Measurements from ENCODE around the gene LEMD1. TPM values are rescaled to one million over a fixed set of nuclear protein-coding genes. Genes with fewer than 3 reads are reported as not detected.
A peak's percentile ranks its signal among the peaks of the same experiment; 100 is the strongest.

The LEMD1 gene, protein sequence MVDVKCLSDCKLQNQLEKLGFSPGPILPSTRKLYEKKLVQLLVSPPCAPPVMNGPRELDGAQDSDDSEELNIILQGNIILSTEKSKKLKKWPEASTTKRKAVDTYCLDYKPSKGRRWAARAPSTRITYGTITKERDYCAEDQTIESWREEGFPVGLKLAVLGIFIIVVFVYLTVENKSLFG
- not detected for polyA plus RNA-seq (2013)

DNA sequence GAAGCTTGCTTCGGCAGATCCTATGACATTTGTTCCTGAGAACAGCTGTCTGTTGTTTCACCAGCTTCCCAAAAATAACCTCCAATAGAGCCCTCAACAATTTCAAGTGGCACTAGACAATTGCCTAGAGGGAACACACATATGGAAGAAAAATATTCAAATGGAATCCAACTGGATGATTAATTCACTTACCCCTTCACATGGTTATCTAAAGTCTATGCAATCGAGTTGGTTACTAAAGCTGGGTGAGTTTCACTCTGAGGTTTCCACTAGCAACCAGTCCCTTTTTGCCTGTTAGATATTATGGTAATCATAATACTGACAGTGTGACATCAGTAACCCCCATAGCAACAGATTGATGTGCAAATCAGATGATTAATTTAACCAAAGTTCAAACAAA, at the start of gene LEMD1:
TSS of gene LEMD1 (minus strand) at position 259 of the 400 bp plus-strand sequence. CDS start 1,520 bp downstream, outside the sequence.
- no peak within 1 kb of the TSS for H3K27ac ChIP-seq (ENCODE audit: insufficient read depth in 1 of 2, low read depth in 1 of 2, low read length in 2 of 2, poor library complexity in 1 of 2, severe bottlenecking in 2 of 2)
- no peak within 1 kb of the TSS for H3K4me3 ChIP-seq (ENCODE audit: control insufficient read depth in 1 of 7, extremely low read depth in 1 of 7, insufficient read depth in 4 of 7, low read depth in 2 of 7, low read length in 6 of 7)
- no peaks in the 10 kb centered on the region for H3K36me3 ChIP-seq (ENCODE audit: control insufficient read depth in 4 of 4, insufficient read depth in 4 of 4, low read length in 3 of 4)
- H3K9me3 ChIP-seq (ENCODE audit: control extremely low read depth in 1 of 5, control insufficient read depth in 4 of 5, insufficient read depth in 2 of 5, low read depth in 1 of 5, low read length in 4 of 5) = no peaks in the 10 kb centered on the region
- POLR2A ChIA-PET = no interaction called here
- H3K27me3 ChIP-seq (replicated peaks in 2 of 5; ENCODE audit: control insufficient read depth in 4 of 5, insufficient read depth in 5 of 5, low read length in 4 of 5) = peaks cover 2 to 22% (median 8%) of the 10 kb centered on the region in 5 experiments
- 80% methylated on average over 1 of the region's 2 CpGs for WGBS (ENCODE audit: insufficient coverage)
- no peak for DNase-seq
- CTCF ChIA-PET = interaction anchor here (0.5 to 2.3 kb wide), 8 partner anchors 9 to 96 kb away, joined by 3 to 7 read pairs (median 4); no protein-coding TSS in a partner anchor
- H3K4me1 ChIP-seq (ENCODE audit: control extremely low read depth in 1 of 4, control insufficient read depth in 4 of 4, insufficient read depth in 4 of 4, low read length in 3 of 4) = peaks cover 0 to 1% (median 0%) of the 10 kb centered on the region in 4 experiments

DNA sequence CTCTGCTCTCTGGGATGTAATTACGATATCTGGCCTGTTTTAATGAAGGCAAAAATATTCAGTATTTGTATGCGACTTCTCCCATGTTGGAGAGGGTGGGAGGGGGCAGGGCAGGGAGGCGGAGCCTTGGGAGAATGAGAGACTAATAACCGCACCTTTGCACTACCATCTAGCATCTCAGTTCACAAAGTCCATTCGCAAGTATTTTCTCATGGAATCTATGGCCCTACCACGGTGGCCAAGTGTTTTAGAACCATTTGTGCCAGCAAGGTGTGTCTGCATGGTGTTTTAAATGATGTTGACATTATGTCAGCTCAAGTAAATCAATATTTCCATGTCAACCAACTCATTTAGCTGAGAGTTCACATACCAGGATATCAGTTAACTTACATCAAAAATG, 48.3 kb upstream of the LEMD1 start:
- Histone ChIP-seq H3K4me1 (ENCODE audit: control extremely low read depth in 1 of 4, control insufficient read depth in 4 of 4, insufficient read depth in 4 of 4, low read length in 3 of 4) (no peaks in the 10 kb centered on the region), H3K9me3 (ENCODE audit: control extremely low read depth in 1 of 5, control insufficient read depth in 4 of 5, insufficient read depth in 2 of 5, low read depth in 1 of 5, low read length in 4 of 5) (peaks cover 2 to 7% (median 7%) of the 10 kb centered on the region in 5 experiments), H3K27me3 (replicated peaks in 2 of 5; ENCODE audit: control insufficient read depth in 4 of 5, insufficient read depth in 5 of 5, low read length in 4 of 5) (peaks cover 4 to 54% (median 8%) of the 10 kb centered on the region in 5 experiments), H3K36me3 (ENCODE audit: control insufficient read depth in 4 of 4, insufficient read depth in 4 of 4, low read length in 3 of 4) (no peaks in the 10 kb centered on the region), H3K27ac (ENCODE audit: insufficient read depth in 1 of 2, low read depth in 1 of 2, low read length in 2 of 2, poor library complexity in 1 of 2, severe bottlenecking in 2 of 2) (no peak overlapping the region), H3K4me3 (ENCODE audit: control insufficient read depth in 1 of 7, extremely low read depth in 1 of 7, insufficient read depth in 4 of 7, low read depth in 2 of 7, low read length in 6 of 7) (no peak overlapping the region)
- 96% methylated on average over 5 of the region's 6 CpGs for WGBS (ENCODE audit: insufficient coverage)
- ChIA-PET POLR2A (no interaction called here), CTCF (interaction anchor here (0.7 kb wide), 1 partner anchor 80 kb away, joined by 3 read pairs; no protein-coding TSS in a partner anchor)
- DNase-seq = no peak

DNA sequence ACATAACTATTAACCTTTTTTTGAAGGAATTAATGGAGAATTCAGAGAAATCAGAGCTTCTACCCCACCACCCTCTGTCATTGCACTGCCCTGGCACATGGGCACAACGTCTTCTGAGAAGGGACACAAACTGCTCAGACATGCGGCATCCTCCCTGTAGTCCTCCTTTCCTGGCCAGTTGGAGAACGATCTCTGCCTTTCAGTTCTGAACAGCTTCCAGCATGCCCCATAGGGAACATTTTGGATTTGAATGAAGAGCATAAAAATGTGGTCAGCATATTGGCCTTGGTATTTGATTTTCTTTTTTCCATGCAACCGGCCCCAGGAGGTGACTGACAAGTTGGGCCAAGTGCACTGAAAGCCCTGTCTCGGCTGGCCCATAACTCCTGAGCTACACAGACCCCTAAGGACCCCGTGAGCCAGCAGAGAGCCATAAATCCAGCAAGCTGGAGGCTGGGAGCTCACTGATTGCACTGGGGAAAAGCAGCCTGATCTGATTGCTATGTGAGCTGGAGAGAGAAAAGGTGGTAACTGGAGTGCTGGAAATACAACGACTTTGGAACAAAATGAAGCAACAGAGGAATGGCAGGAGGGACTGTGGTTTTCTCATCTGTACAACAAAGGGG, 44.9 kb upstream of the LEMD1 start:
- Histone ChIP-seq H3K27me3 (replicated peaks in 2 of 5; ENCODE audit: control insufficient read depth in 4 of 5, insufficient read depth in 5 of 5, low read length in 4 of 5) (peaks cover 4 to 48% (median 13%) of the 10 kb centered on the region in 5 experiments), H3K9me3 (ENCODE audit: control extremely low read depth in 1 of 5, control insufficient read depth in 4 of 5, insufficient read depth in 2 of 5, low read depth in 1 of 5, low read length in 4 of 5) (no peaks in the 10 kb centered on the region), H3K4me3 (ENCODE audit: control insufficient read depth in 1 of 7, extremely low read depth in 1 of 7, insufficient read depth in 4 of 7, low read depth in 2 of 7, low read length in 6 of 7) (no peak overlapping the region), H3K36me3 (ENCODE audit: control insufficient read depth in 4 of 4, insufficient read depth in 4 of 4, low read length in 3 of 4) (no peaks in the 10 kb centered on the region), H3K27ac (ENCODE audit: insufficient read depth in 1 of 2, low read depth in 1 of 2, low read length in 2 of 2, poor library complexity in 1 of 2, severe bottlenecking in 2 of 2) (no peak overlapping the region), H3K4me1 (ENCODE audit: control extremely low read depth in 1 of 4, control insufficient read depth in 4 of 4, insufficient read depth in 4 of 4, low read length in 3 of 4) (no peaks in the 10 kb centered on the region)
- ChIA-PET CTCF (interaction anchor here (0.8 to 1.1 kb wide), 2 partner anchors 11 to 96 kb away, joined by 3 read pairs; partner anchors contain the start of gene BLACAT1), POLR2A (no interaction called here)
- WGBS (ENCODE audit: insufficient coverage) = 73% methylated on average over 6 of the region's 7 CpGs
- no peak for DNase-seq

DNA sequence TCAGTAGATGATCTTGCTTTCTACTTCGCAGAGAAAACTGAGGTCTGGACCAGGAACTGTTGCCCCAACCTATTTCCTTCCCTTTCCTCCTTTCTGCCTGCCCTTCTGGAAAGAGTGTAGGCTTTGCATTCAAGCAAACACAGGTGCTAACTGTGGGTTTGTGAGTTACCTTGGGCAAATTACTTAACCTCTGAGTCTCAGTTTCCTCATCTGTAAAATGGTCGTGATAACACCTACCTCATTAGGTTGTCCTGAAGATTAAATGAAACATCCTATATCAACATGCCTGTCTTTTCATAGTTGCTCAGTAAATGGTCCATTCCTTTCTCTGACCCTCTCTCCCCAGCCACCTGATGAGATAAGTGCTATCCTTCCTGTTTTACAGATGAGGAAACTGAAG, 43.5 kb upstream of the LEMD1 start:
- peaks cover 6 to 57% (median 16%) of the 10 kb centered on the region in 5 experiments for H3K27me3 ChIP-seq (replicated peaks in 2 of 5; ENCODE audit: control insufficient read depth in 4 of 5, insufficient read depth in 5 of 5, low read length in 4 of 5)
- 78% methylated on average over 2 of the region's 2 CpGs for WGBS (ENCODE audit: insufficient coverage)
- no peaks in the 10 kb centered on the region for H3K4me1 ChIP-seq (ENCODE audit: control extremely low read depth in 1 of 4, control insufficient read depth in 4 of 4, insufficient read depth in 4 of 4, low read length in 3 of 4)
- DNase-seq = no peak
- ChIA-PET CTCF (no interaction called here), POLR2A (no interaction called here)
- no peaks in the 10 kb centered on the region for H3K9me3 ChIP-seq (ENCODE audit: control extremely low read depth in 1 of 5, control insufficient read depth in 4 of 5, insufficient read depth in 2 of 5, low read depth in 1 of 5, low read length in 4 of 5)
- H3K27ac ChIP-seq (ENCODE audit: insufficient read depth in 1 of 2, low read depth in 1 of 2, low read length in 2 of 2, poor library complexity in 1 of 2, severe bottlenecking in 2 of 2) = no peak overlapping the region
- no peak overlapping the region for H3K4me3 ChIP-seq (ENCODE audit: control insufficient read depth in 1 of 7, extremely low read depth in 1 of 7, insufficient read depth in 4 of 7, low read depth in 2 of 7, low read length in 6 of 7)
- H3K36me3 ChIP-seq (ENCODE audit: control insufficient read depth in 4 of 4, insufficient read depth in 4 of 4, low read length in 3 of 4) = no peaks in the 10 kb centered on the region

DNA sequence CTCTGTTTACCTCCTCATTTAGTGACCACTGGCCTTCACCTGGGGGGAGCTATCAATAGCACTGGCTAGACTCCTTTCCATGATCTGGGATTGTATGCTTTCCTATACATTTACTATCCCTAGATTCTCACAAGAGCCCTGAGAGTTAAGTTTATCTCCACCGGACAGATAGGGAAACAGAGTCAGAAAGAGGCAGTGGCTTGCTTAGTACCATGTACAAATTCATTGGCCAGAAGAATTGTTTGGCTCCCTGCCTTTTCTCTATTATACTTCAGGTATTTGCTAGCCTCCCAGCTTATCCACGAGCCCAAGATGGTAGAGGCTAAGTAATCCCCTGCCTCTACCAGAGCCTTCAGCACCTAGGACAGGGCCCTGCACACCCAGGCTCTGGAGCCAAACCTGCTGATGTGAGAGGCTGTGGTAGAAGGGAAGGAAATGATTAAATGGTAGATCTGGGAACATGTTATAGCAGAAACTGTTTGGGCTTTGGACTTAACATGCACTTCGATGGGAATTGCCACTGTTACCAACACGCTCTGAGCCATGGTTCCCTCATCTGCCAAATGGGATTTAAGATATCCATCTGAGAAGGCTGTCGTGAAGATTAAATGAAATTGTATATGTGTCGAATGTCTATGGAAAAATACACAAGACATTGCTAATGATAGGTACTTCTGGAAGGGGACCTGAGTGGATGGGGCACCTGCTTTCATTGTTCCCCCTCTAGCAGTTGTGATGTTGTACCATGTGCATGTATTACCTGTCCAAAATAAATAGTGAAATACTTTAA, 37.1 kb upstream of the LEMD1 start:
- DNase-seq = peak; percentile 61 to 86 (median 81)
- Histone ChIP-seq H3K27ac (ENCODE audit: insufficient read depth in 1 of 2, low read depth in 1 of 2, low read length in 2 of 2, poor library complexity in 1 of 2, severe bottlenecking in 2 of 2) (no peak overlapping the region), H3K4me3 (ENCODE audit: control insufficient read depth in 1 of 7, extremely low read depth in 1 of 7, insufficient read depth in 4 of 7, low read depth in 2 of 7, low read length in 6 of 7) (no peak overlapping the region), H3K4me1 (ENCODE audit: control extremely low read depth in 1 of 4, control insufficient read depth in 4 of 4, insufficient read depth in 4 of 4, low read length in 3 of 4) (peaks cover 0 to 19% (median 10%) of the 10 kb centered on the region in 4 experiments), H3K36me3 (ENCODE audit: control insufficient read depth in 4 of 4, insufficient read depth in 4 of 4, low read length in 3 of 4) (no peaks in the 10 kb centered on the region), H3K27me3 (replicated peaks in 2 of 5; ENCODE audit: control insufficient read depth in 4 of 5, insufficient read depth in 5 of 5, low read length in 4 of 5) (peaks cover 12 to 90% (median 44%) of the 10 kb centered on the region in 5 experiments), H3K9me3 (ENCODE audit: control extremely low read depth in 1 of 5, control insufficient read depth in 4 of 5, insufficient read depth in 2 of 5, low read depth in 1 of 5, low read length in 4 of 5) (no peaks in the 10 kb centered on the region)
- POLR2A ChIA-PET = no interaction called here
- CTCF ChIA-PET = interaction anchor here (0.7 to 1.3 kb wide), 5 partner anchors 11 to 27 kb away, joined by 3 to 5 read pairs (median 3); no protein-coding TSS in a partner anchor
- WGBS (ENCODE audit: insufficient coverage) = 58% methylated on average over 5 of the region's 6 CpGs

DNA sequence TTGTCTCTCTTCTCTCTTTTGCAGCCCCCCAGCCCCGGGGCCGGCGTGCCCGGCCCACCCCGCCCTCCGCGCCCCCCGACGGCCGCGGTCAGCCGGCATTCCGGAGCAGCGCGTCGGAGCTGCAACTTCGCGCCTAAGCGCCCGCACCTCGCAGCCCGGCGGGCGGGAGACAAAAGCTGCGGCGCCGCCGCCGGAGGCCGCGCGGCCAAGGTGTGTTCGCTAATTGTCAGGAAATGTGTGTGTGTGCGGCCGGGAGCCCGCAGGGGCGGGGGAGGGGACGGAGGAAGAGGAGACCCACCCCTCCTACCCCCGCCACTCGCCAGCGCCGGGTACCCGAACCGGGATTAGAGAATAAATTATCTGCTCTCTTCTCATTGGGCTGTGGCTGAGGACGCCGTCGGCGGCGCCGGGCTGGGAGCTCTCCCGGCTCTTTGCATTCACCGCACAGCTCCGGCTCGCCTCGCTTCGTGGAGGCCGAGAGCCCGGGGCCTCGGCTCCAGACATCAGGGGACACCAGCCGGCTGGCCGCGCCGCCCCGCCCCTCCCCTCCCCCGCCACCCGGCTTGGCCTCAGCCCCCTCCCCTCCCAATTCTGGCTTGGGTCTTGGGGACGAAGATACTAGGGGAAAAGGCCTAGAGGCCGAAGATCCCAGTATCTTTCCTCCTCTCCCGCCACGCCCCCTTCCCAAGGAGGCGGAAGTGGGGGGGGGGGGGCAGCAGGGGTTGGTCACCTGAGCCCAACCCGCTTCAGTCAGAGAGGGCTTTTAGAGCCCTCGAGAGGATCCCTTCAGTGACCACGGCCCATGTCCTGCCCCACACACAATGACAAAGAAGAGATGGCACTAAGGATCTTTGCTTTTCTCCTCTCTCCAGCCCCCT, 35.3 kb upstream of the LEMD1 start:
- Histone ChIP-seq H3K4me1 (ENCODE audit: control extremely low read depth in 1 of 4, control insufficient read depth in 4 of 4, insufficient read depth in 4 of 4, low read length in 3 of 4) (peaks cover 0 to 19% (median 10%) of the 10 kb centered on the region in 4 experiments), H3K4me3 (ENCODE audit: control insufficient read depth in 1 of 7, extremely low read depth in 1 of 7, insufficient read depth in 4 of 7, low read depth in 2 of 7, low read length in 6 of 7) (peak overlapping the region in 5 of 7 experiments; percentile 21 to 60 (median 36)), H3K27me3 (replicated peaks in 2 of 5; ENCODE audit: control insufficient read depth in 4 of 5, insufficient read depth in 5 of 5, low read length in 4 of 5) (peaks cover 12 to 93% (median 51%) of the 10 kb centered on the region in 5 experiments), H3K9me3 (ENCODE audit: control extremely low read depth in 1 of 5, control insufficient read depth in 4 of 5, insufficient read depth in 2 of 5, low read depth in 1 of 5, low read length in 4 of 5) (no peaks in the 10 kb centered on the region), H3K36me3 (ENCODE audit: control insufficient read depth in 4 of 4, insufficient read depth in 4 of 4, low read length in 3 of 4) (no peaks in the 10 kb centered on the region), H3K27ac (ENCODE audit: insufficient read depth in 1 of 2, low read depth in 1 of 2, low read length in 2 of 2, poor library complexity in 1 of 2, severe bottlenecking in 2 of 2) (no peak overlapping the region)
- ChIA-PET POLR2A (interaction anchor here (1.0 to 1.1 kb wide), 2 partner anchors 10 to 23 kb away, joined by 3 read pairs; no protein-coding TSS in a partner anchor), CTCF (interaction anchor here (1.0 to 1.7 kb wide), 3 partner anchors 21 to 103 kb away, joined by 3 to 5 read pairs (median 4); no protein-coding TSS in a partner anchor)
- WGBS (ENCODE audit: insufficient coverage) = 1% methylated on average over 26 of the region's 74 CpGs
- DNase-seq = peak in 1 of 3 donors; percentile 23

Data from common myeloid progenitor, CD34-positive (primary cell).